HepG2 (cell line): ENCODE data around the gene LRRC45. TPM values are rescaled to one million over a fixed set of nuclear protein-coding genes. Genes with fewer than 3 reads are reported as not detected.

Experiments used
- CHCHD3 ChIP-seq: sonication (generic); formaldehyde crosslinking; IDR thresholded peaks from 2 replicates; pipeline ENCODE4 v1.8.0; 2022; ENCODE audit warnings: mild to moderate bottlenecking, missing genetic modification reagents, moderate library complexity
- CREBL2 ChIP-seq: sonication (generic); formaldehyde crosslinking; IDR thresholded peaks from 2 replicates; pipeline ENCODE4 v1.8.1; 2023; ENCODE audit warnings: missing genetic modification reagents, mild to moderate bottlenecking, borderline replicate concordance
- DNMT1 ChIP-seq: sonication (generic); formaldehyde crosslinking; IDR thresholded peaks from 2 replicates; pipeline ENCODE4 v1.5.1; 2020; ENCODE audit warnings: mild to moderate bottlenecking, missing genetic modification reagents
- HOMEZ ChIP-seq: IDR thresholded peaks from 2 replicates; pipeline ENCODE4 v1.6.1; 2016; ENCODE audit warnings: low read depth
- SP1 ChIP-seq, 2 experiments: fragments of 450-650 bp in 1 of 2; sonication (generic) in 1 of 2; formaldehyde crosslinking in 1 of 2; IDR thresholded peaks; 2 replicates each; pipeline versions ENCODE4 v1.4.0 to v1.6.1; 2016 to 2020; ENCODE audit warnings: missing genetic modification reagents in 1 of 2
- UBTF ChIP-seq: sonication (generic); formaldehyde crosslinking; IDR thresholded peaks from 2 replicates; pipeline ENCODE4 v1.4.0; 2020; ENCODE audit warnings: mild to moderate bottlenecking, missing genetic modification reagents
- ZFP91 ChIP-seq: sonication (generic); formaldehyde crosslinking; IDR thresholded peaks from 2 replicates; pipeline ENCODE4 v1.9.0; 2022; ENCODE audit warnings: missing genetic modification reagents, mild to moderate bottlenecking, borderline replicate concordance
- ZFX ChIP-seq: sonication (generic); formaldehyde crosslinking; IDR thresholded peaks from 2 replicates; pipeline ENCODE4 v1.4.0; 2020; ENCODE audit warnings: mild to moderate bottlenecking, low read depth, missing genetic modification reagents, moderate library complexity
- ZNF564 ChIP-seq: sonication (generic); formaldehyde crosslinking; IDR thresholded peaks from 2 replicates; pipeline ENCODE4 v1.8.1; 2023; ENCODE audit warnings: mild to moderate bottlenecking, missing genetic modification reagents
- ZNF687 ChIP-seq: sonication (generic); formaldehyde crosslinking; IDR thresholded peaks from 2 replicates; pipeline ENCODE4 v1.5.1; 2020; ENCODE audit warnings: mild to moderate bottlenecking, missing genetic modification reagents, moderate library complexity
- polyA plus RNA-seq, 8 experiments: library from polyadenylated mRNA; depleted of rRNA in 3 of 8; stranded (reverse) in 7 of 8; unstranded in 1 of 8; fragments of >200 nt; fragmentation: Illumina TruSeq in 4 of 8; extraction: Trizol in 4 of 8; gene quantifications; 2 replicates each; pipeline versions ENCODE4 v1.2.1 to v1.2.3, GENCODE V29; 2011 to 2016; ENCODE audit warnings: low read depth in 4 of 8, missing spikeins in 1 of 8, mixed read lengths in 1 of 8; ENCODE audit not compliant: insufficient read depth in 1 of 8
- total RNA-seq, 5 experiments: library from RNA; depleted of rRNA; stranded (reverse); fragments of >200 nt; fragmentation: Illumina TruSeq; extraction: Trizol; gene quantifications; 2 replicates each; pipeline ENCODE4 v1.2.3, GENCODE V29; 2016; ENCODE audit warnings: low read depth in 1 of 5

The LRRC45 gene
- total and polyA plus RNA-seq, 2 of the 13 experiments (the other 11 are each of a cell fraction or from before 2014, with no cell fraction given): 11.6 to 48.1 TPM

GRCh38 chr17:82064433-82065192 is 41.5 kb downstream of the LRRC45 start (continued):
- TF ChIP-seq SP1 (IDR thresholded peaks at IDR 0.05) (no peak), SP1 (CRISPR knock-in tag; IDR thresholded peaks at IDR 0.05) (0 out of 2 replicates have a peak, but pooled peaks have one; percentile 21), DNMT1 (CRISPR knock-in tag) (0 out of 2 replicates have a peak, but pooled peaks have one; percentile 17), UBTF (0 out of 2 replicates have a peak, but pooled peaks have one; percentile 20), ZNF687 (peak; percentile 96), ZNF564 (peak; percentile 10; the same call in 1 of the 2 replicates), ZFP91 (CRISPR knock-in tag) (peak; percentile 70; the same call in 1 of the 2 replicates), ZFX (peak; percentile 41; the same call in 1 of the 2 replicates), CHCHD3 (CRISPR knock-in tag) (0 out of 2 replicates have a peak, but pooled peaks have one; percentile 85), CREBL2 (CRISPR knock-in tag) (no peak), HOMEZ (no peak)
